Glutamatergic neuron (in vitro differentiated cells): ENCODE results near the gene EZR. TPM values are rescaled to one million over a fixed set of nuclear protein-coding genes. Genes with fewer than 3 reads are reported as not detected.
"Not testable (repeated sequence)": the region's sequence is repeated elsewhere in the genome, so short reads cannot be mapped to it uniquely, and the experiment has no call there.

Experiments used
- DNase-seq: peaks from one replicate; pipeline ENCODE4 v3.0.0; 2022
- H3K27ac Mint-ChIP-seq: one replicate; pipeline ENCODE4 v1.8.0; 2020; ENCODE audit warnings: mild to moderate bottlenecking, mixed read lengths, inconsistent platforms; ENCODE audit not compliant: unreplicated experiment
- H3K27me3 Mint-ChIP-seq: one replicate; pipeline ENCODE4 v1.8.0; 2020; ENCODE audit warnings: mild to moderate bottlenecking, moderate library complexity, mixed read lengths, inconsistent platforms; ENCODE audit not compliant: unreplicated experiment
- H3K36me3 Mint-ChIP-seq: one replicate; pipeline ENCODE4 v1.8.0; 2020; ENCODE audit warnings: mild to moderate bottlenecking, mixed read lengths, inconsistent platforms; ENCODE audit not compliant: unreplicated experiment
- H3K4me1 Mint-ChIP-seq: one replicate; pipeline ENCODE4 v1.8.0; 2020; ENCODE audit warnings: mild to moderate bottlenecking, low read depth, mixed read lengths, inconsistent platforms; ENCODE audit not compliant: unreplicated experiment
- H3K4me3 Mint-ChIP-seq: one replicate; pipeline ENCODE4 v1.8.0; 2020; ENCODE audit warnings: mild to moderate bottlenecking, mixed read lengths, inconsistent platforms; ENCODE audit not compliant: unreplicated experiment
- H3K9me3 Mint-ChIP-seq: one replicate; pipeline ENCODE4 v1.8.0; 2020; ENCODE audit warnings: mild to moderate bottlenecking, moderate library complexity, mixed read lengths, inconsistent platforms; ENCODE audit not compliant: unreplicated experiment
- CTCF ChIP-seq: fragments of 200-600 bp; sonication (generic); IDR thresholded peaks from one replicate; pipeline ENCODE4 v1.5.0; 2021; ENCODE audit not compliant: partially characterized antibody, unreplicated experiment
- total RNA-seq: library from RNA; stranded (reverse); fragmentation: NEBNext Ultra II Directional; extraction: Animal tissue kit (Norgen Biotek cat#: 25700); gene quantifications from one replicate; pipeline ENCODE4 v1.2.1, GENCODE V29; 2021; ENCODE audit not compliant: unreplicated experiment

The EZR gene
- total RNA-seq, 1 donor from 2014 or later: 272 TPM

DNA sequence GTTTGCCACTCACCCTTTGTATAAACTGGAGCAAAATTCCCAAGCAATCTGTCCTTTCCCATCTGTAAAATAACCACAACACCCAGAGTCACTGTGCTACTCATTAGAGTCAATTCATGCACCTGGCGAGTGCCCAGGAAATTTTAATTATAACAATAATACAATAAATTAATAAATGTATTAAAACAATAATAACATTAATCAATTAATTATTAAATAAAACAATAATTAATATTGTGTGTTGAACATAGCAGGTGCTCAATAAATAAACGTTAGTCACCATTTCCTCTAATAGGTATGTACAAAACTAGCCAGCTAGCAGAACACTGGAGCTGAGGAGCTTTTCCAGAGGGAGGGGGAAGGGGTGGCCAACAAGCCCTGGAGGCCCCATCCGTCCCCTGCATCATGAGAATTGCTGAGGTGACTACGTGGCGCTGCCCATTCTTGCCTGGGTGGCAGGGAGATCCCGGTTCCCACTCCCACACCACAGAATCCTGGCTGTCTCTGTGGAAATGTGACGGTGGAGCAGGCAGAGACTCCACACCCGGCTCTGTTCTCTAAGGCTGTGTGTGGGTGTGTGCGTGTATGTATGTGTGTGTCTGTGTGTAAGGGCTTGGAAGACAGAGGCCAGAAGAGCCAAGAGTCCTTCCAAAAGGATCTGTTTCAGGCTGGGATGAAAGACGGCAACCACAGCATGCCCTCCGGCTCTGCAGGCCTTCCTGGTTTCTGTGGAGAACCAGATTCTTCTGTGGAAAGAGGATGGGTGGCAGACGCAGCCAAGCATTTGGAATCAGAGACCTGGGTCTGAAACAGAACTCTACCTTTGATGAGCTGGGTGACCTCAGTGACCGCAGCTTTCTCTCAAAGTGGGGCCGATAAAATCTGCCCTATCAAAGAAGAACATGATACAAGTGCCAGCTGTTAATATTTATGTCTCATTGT lies 18.8 kb upstream of the EZR start:
- H3K4me1 Mint-ChIP-seq: peaks cover 14% of the 10 kb centered on the region
- DNase-seq: no peak
- H3K9me3 Mint-ChIP-seq: peaks cover 2% of the 10 kb centered on the region
- peaks cover 5% of the 10 kb centered on the region for H3K36me3 Mint-ChIP-seq
- H3K4me3 Mint-ChIP-seq: no peak overlapping the region
- H3K27ac Mint-ChIP-seq: no peak overlapping the region
- peaks cover 3% of the 10 kb centered on the region for H3K27me3 Mint-ChIP-seq
- TF ChIP-seq CTCF: no peak

DNA sequence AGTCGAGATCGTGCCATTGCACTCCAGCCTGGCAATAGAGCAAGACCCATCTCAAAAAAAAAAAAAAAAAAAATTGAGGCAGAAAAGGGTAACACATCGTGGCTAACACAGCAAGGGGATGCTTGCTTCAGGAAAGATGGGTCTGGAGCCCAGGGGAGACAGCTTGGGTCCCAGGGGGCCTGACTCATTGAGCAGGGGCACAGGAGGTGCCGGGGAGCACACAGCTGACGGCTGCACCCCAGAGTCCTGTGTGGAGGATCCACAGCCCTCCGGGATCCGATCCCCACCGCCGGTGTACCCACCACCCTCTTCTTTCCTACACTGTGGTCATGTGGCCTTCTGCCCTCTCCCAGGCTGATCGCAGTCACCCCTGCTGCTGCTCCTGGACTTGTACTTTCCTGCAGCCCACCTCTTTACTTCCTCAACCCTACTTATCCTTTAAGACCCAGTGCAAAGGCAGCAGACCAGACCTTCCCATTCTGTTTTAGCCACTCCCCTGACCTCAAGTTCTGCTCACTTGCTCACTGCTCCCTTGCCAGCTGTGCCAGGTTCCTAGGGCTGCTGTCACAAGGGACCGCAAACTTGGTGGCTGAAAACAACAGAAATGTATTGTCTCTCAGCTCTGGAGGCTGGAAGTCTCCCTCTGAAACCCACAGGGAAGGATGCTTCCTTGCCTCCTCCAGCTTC lies 17.6 kb upstream of the EZR start:
- Mint-ChIP-seq H3K9me3 (peaks cover 2% of the 10 kb centered on the region), H3K36me3 (peaks cover 5% of the 10 kb centered on the region), H3K4me1 (peaks cover 14% of the 10 kb centered on the region), H3K4me3 (no peak overlapping the region), H3K27me3 (peaks cover 3% of the 10 kb centered on the region), H3K27ac (no peak overlapping the region)
- no peak for DNase-seq
- no peak for TF ChIP-seq CTCF

- Mint-ChIP-seq H3K4me1 (peaks cover 14% of the 10 kb centered on the region), H3K27me3 (peaks cover 3% of the 10 kb centered on the region), H3K36me3 (peaks cover 4% of the 10 kb centered on the region), H3K27ac (no peak overlapping the region), H3K9me3 (peaks cover 2% of the 10 kb centered on the region), H3K4me3 (no peak overlapping the region)
- no peak for DNase-seq
- TF ChIP-seq CTCF: no peak
These were observed 16.6 kb upstream of the EZR start for GRCh38 chr6:158835616-158836221.

GRCh38 chr6:158834675-158835385 lies 15.7 kb upstream of the EZR start:
- Mint-ChIP-seq H3K4me1 (peaks cover 14% of the 10 kb centered on the region), H3K9me3 (no peaks in the 10 kb centered on the region), H3K4me3 (no peak overlapping the region), H3K27ac (no peak overlapping the region), H3K36me3 (no peaks in the 10 kb centered on the region), H3K27me3 (peaks cover 3% of the 10 kb centered on the region)
- DNase-seq: no peak
- no peak for TF ChIP-seq CTCF

DNA sequence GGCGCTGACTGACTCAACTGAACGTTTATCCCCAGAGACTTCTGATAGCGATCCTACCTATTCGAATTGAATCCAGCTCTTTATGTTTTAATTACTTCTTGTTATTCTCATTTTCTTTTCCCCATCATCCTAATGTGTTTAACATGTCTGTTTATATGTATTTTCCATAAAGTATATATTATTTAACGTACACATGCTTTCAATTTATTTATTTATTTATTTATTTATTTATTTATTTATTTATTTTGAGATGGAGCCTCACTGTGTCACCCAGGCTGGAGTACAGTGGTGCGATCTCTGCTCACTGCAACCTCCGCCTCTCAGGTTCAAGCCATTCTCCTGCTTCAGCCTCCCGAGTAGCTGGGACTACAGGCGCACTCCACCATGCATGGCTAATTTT lies 13.6 kb upstream of the EZR start:
- not testable (repeated sequence) for DNase-seq, H3K27me3 Mint-ChIP-seq, H3K27ac Mint-ChIP-seq, H3K9me3 Mint-ChIP-seq, H3K36me3 Mint-ChIP-seq, H3K4me3 Mint-ChIP-seq
- peaks cover 11% of the 10 kb centered on the region for H3K4me1 Mint-ChIP-seq
